ENCODE measurements around the gene NFE2. TPM values are rescaled to one million over a fixed set of nuclear protein-coding genes. Genes with fewer than 3 reads are reported as not detected.
"Not testable (repeated sequence)": the region's sequence is repeated elsewhere in the genome, so short reads cannot be mapped to it uniquely, and the experiment has no call there.

Gene NFE2
- total RNA-seq (2014; rRNA removed; shearing (Covaris generic)): 0.06 TPM in 1 of 2 replicates, not detected in the other
- polyA plus RNA-seq (2015; cell fraction: cytosol; rRNA removed): 0.12 TPM in 1 of 2 replicates, not detected in the other
- 0.15 TPM in 1 of 2 replicates, not detected in the other for polyA plus RNA-seq (2015; cell fraction: nucleus; rRNA removed)

DNA sequence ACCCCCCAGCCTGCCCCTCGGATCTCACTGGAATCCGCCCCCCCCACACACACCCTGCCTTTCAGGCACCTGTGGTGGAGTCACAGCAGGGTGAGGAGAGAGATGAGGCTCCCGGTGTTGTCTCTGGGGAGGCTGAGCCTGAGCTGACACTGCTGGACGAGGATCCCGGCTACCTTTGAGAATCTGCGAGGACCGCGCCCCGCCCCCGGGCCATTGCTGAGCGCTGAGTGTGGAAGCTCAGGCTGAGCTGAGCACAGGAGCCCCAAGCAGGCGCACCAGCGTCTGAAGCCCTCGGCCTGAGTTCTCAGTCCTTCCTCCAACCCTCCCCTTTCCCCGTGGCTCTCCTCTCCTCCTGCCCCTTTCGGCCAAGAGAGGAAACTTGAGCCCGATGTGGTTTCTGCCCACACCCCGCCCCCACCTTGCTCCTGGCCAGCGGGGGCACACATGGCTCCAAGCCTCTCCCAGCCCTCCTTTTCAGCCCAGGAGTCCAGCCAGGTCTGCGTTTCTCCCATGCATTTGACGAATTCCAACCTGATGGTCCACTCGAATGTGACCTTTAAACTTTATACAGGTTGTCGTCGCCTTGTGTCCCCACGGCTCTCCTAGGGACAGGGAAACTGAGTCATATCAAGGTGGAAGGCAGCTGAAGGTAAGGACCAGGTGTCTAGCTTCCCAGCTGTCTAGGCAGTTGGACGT lies at the start of gene NFE2:
NFE2 (minus strand) TSS at position 284 of the 696 bp plus-strand sequence. CDS start 5,767 bp downstream, outside the sequence.
- peak; percentile 70 for DNase-seq (ENCODE audit: low read depth)

DNA sequence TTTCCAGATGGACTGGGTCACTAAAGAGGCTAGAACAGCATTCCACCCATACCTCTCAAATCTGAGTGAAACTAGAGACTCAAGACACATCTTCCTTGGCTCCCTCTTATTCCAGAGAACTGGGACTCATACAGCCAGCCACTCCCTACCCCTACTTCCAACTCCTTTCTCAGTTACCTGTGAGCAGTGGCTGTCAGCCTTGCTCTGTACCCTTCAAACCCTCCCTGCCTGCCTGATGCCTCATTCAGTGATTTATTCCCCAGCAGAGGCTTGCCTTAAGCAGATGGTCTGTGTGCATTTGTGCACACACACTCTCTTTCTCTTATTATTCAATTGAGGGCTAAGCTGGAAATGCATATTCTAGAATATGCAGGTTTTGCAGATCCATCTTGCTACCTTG lies 48.9 kb upstream of the NFE2 start:
- no peak for DNase-seq (ENCODE audit: low read depth)

DNA sequence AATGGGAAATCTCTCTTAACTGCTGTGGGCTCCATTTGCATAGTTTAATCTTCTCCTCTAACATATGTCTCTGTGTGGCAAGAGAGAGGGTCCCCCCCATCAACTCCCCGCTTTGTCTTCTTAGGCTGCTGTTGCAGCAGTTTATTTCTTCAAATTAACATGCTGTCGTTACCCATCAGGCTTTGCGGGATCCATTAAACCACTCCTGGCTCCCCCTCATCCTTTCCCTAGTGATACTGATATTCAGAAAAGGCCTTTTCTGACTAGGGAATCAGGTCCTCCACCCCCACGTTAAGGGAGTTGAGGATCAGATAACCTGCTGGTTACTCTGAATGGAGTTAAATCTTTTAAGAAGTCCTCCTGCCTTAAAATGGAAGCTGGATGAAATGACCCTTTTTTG lies 48.2 kb upstream of the NFE2 start:
- no peak for DNase-seq (ENCODE audit: low read depth)

DNA sequence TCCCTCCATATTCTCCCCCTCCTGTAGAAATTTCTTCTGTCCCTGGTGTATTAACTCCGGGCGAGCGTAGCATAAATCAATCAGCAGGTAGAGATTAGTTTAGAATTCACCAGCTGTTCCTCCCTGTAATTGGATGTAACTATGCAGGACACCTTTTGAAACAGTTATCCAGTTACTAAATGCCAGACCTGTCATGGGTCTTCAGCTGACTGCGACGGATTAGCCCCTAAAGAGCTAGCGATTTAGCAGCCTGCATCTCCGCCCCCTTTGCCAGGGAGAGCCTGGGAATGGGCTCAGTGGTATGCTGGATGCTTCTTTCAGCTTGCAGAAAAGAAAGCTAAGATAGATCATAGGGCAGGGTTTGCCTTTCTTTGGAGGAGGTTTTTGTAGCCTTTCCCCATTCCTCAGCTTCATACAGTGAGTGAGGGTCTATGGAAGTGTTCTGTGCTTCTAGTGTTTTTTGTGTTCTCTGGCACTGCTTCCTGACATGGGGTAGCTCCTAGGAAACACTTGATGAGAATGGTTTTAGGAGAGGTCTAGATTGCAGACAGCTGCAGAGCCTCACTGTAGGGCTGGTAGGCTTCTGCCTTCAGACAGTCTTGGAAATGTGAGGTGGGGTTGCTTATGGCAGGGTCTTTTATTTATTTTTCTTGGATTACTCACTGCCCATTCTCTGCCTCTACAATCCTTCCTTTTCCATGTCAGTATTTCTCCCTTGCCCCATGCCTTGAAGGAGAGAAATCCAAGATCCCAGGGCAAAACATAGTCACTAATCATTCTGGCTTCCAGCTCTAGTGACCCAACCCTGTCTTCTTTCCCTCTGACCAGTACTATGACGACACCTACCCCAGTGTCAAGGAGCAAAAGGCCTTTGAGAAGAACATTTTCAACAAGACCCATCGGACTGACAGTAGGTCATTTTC lies 40.8 kb upstream of the NFE2 start:
- DNase-seq (ENCODE audit: low read depth): no peak

DNA sequence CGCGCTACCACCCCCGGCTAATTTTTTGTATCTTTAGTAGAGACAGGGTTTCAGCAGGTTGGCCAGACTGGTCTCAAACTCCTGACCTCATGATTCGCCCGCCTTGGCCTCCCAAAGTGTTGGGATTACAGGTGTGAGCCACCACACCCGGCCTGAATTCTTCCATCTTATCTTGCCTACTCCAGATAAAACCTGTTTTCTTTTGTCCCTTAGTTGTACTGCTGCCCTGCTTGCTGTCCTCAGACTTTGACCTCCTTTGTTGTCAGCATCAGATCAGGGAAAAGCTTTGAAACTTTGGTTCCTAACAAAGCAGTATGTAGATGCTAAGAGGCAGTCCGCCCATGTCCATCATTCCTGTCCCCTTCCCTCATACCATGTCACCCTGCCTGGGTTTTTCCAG lies 40.0 kb upstream of the NFE2 start:
- DNase-seq (ENCODE audit: low read depth): no peak

DNA sequence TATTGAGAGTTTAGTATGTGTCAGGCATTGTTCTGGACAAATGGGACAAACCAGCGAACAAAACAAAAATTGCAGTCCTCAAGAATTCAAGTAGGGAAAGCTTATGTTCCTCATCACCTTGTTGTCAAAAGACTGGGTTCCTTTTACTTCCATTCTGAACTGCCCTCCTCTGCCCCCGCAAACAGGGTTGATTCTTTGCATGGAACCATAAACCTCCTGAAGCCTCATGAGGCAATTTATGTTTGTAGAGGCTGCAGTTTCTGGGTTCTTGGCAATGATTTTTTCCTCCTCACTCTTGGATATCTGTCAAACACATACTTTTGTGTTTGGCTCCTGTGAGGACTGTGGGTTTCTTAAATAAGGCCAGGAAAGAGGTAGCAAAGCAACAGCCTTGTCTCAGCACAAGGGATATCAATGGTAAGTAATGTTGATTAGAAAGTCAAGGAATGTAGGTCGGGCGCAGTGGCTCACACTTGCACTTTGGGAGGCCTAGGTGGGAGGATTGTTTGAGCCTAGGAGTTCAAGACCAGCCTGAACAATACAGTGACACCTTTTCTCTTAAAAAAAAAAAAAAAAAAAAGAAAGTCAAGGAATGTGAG lies 38.0 kb upstream of the NFE2 start:
- DNase-seq (ENCODE audit: low read depth): no peak

DNA sequence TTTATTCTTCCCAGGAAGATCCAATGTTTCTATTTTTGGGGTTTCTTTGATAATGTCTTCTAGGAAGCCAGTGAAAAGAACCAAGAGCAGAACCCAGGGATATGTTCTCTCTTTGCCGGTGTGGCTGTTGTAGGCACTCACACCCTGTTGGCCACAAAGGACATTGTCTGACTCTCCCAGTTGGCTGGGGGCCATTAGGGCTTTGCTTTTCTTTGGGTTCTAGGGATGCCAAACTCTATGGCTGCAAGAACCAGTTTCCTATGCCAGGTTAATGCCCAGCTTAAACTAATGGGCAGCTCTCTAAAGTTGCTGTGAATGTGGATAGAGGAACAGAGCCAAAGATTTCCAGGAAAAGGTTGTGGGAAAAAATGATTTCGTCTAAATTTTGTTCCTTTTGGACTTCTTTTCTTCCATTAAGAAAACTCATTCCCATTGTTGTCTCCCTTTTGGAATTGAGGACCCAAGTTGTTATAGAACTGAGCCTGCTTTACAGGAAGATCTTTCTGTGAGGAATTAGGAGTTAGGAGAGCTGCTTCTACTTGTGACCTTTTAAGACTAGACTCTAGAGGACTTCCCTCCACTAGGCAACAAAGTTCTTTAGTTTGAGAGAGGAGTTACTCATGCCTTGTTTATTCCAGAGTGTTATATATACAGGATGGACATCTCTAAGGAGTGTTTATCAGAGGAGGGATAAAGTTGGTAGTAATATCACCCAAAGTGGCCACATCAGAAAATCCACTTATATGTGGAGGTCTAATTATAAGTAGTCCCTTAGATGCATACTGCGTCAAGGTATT lies 37.2 kb upstream of the NFE2 start:
- no peak for DNase-seq (ENCODE audit: low read depth)

DNA sequence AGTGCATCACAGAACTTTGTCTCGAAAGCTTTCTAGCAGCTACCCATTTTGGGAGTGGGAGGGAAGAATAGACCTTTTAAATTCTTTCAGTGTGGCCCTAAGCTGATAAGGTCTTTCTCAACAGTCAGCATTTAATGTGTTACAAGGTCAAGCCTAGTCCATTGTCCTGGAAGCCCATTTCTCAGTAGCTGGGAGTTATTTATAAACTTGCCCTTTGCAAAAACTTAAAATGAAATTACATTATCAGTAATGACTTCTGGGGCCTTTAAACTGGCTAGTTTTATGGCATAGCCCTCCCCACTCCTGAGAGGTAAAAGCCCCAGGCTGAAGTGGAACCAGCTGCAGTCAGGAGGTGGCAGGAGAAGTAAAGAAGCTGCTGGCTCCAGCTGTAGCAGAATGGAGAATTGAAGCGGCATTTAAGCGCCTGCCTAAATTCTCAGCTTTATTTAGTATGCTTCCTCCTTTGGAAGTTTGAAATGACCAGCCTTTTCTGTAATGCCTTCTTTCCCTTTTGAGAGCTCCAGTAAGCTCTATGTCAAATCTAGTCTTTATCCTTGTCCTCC lies 36.5 kb upstream of the NFE2 start:
- DNase-seq (ENCODE audit: low read depth): no peak

DNA sequence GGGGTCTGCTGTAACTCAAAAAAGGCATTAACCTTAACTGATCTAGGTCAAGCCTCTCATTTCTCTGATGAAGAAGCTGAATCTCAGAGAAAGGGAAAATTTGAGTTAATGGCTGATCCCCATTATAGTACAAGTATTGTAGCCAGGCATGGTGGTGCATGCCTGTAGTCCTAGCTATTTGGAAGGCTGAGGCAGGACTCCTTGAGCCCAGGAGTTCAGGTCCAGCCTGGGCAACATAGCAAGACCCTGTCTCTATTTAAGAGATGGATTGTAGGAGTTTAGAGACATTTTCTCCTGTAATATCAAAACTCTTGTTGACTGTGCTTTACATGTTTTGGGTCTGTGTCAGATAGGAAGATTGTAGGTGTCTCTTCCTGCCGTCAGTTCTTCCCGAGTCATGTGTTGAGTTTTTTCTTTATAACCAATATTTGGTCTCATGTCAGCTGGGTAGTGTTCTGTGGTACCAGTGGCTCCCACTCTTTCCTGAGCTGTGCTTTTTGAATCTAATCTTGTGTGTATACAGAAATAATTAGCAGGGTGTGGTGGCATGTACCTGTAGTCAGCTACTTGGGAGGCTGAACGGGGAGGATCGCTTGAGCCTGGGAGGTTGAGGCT lies 32.7 kb upstream of the NFE2 start:
- DNase-seq (ENCODE audit: low read depth): no peak

DNA sequence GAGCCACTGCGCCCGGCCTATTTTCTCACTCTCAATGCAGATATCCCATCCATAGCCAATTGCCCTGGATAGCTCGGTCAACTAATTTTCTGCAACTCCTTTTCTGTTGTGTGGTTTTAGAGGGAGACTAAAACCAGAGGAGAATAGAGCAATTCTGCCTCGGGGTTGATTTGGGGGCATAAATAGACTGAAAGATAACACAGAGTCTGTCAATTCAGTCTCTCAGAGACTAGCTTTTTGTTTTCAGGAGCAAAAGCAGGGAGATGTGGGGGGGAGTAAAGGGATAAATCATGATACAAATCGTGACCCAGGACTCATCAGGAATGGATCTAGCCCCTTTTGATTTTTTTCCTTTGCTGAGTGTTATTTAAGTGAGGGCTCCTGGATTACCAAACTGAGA lies 30.6 kb upstream of the NFE2 start:
- DNase-seq (ENCODE audit: low read depth): no peak

DNA sequence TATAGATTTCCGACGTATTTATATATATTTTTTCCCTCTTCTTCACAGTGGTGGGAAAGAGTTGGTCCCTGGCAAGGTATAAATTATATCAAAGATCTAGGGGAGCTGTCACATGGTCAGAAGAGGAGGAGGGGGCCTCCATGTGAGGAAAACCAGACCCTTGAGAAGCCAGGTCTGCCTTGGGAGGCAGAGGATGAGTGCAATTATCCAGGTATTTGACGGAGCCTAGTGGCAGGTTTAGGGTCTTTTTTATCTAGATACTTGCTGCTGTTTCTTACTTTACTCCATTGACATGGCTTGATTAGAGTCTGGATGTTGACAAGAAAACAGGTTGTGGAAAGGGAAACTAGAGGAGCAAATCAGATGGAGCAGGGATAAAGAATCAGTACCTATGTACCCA lies 29.6 kb upstream of the NFE2 start:
- no peak for DNase-seq (ENCODE audit: low read depth)

DNA sequence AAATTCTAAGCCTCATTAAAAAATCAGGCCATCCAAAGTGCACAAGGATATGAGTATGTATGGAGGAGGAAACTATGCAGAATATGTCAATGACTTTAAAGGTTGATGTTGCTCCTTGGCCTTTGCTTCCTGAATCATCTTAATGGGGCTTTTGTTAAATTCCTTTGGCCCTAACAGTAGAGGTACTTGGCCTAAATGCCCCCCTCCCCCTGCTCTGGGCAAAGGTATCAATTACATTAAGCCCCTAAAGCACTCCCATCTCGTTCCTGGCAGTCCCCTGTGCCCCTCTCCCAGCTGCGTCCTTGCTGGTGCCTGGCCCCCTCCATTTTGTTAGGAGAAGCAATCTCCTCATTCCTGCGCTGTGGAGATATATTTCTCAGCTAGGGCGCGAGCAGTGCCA lies 28.9 kb upstream of the NFE2 start:
- DNase-seq (ENCODE audit: low read depth): peak; percentile 24

DNA sequence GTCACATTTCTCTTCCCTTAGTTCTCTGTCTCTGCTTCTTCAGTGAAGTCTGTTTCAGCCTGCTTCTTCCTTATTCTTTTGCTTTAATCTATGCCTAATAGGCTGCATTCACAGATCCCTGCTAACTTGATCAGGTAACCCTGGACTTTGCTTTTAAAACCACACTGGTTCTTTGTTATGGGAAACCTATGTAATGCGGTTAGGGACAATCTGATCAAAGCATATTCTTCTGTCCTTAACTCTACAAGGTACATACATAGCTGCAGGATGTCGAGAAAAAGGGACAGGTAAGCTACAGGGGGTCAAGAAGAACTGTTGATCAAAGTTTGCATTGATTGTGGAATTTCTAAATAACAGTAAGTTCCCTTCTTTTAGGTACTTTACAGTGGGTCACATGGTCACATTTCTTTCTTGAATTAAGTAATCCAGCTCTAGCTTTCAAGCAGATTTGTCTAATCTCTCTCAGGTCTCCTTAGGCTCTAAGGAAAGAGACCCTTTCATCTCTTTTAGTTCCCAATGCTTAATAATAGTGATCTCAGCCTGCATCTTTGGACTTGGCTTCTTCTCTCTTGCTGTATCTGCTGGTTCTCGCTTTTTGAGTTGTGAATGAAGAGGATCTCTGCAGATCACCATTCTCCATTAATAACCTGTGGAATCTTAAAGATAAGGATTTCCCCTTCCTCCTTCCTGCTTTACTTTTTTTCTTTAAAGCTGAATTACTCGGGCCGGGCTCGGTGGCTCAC lies 28.0 kb upstream of the NFE2 start:
- no peak for DNase-seq (ENCODE audit: low read depth)

DNA sequence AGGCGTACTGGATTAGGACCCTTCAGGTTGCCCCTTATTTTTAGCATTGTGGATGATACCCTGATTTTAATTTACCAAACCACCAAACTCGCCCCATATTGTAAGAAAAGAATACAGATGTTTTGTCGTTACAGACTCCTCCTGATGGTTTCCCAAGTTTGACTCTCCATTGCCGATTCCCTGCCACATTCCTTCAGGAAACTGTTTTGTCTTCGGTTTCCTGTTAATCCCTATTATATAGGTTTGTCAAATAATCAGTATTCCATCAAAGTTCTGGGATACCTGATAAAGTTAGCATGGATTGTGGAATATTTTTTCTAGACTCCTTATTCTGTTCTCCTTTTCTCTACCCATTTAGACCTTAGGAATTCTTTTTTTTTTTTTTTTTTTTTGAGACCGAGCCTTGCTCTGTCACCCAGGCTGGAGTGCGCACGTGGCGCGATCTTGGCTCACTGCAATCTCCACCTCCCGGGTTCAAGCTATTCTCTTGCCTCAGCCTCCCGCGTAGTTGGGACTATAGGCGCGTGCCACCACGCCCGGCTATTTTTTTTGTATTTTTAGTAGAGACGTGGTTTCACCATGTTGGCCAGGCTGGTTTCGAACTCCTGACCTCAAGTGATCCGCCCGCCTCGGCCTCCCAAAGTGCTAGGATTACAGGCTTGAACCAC lies 24.8 kb upstream of the NFE2 start:
- DNase-seq (ENCODE audit: low read depth): not testable (repeated sequence)

DNA sequence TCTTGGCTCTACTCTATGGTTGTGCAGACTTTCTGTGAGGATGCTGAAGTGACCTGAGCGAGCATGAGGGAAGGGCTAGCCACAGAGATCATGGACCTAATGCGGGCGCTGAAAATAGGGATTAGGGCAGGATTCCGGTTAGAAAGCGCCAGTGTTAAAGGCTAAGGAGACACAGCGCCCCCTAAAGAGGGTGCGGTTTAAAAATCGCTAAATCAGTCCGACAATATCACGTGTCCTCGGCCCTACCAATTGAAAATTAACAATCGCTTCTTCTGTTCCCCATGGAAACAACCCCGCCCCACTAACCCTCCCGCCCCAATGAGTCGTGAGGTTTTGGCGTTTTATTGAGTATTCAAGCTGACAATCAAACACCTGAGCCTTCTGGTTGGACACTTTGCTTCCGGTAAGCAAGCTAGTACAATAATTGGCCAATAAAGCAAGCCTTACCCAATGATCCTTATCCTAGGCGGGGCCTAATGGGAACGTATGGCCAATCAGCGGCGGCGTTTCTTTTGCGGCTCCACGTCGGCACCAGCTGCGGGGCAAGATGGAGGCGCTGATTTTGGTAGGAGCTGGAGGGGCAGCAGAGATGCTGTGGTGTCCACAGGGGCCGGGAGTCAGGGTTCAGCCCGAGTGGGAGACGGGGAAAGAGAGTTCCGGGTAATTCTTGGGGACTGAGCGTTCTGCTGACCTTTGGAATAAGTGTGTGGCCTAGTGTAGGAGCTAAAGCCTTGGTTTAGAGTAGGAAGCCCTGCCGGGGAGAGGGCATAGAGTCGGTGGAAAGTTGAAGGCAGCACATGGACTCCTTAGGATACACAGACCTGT lies 24.0 kb upstream of the NFE2 start, which contains the start of gene COPZ1:
COPZ1 (plus strand) TSS at position 515 of the 825 bp plus-strand sequence; CDS start at position 548, 33 bp downstream.
- peak; percentile 99 for DNase-seq (ENCODE audit: low read depth)

DNA sequence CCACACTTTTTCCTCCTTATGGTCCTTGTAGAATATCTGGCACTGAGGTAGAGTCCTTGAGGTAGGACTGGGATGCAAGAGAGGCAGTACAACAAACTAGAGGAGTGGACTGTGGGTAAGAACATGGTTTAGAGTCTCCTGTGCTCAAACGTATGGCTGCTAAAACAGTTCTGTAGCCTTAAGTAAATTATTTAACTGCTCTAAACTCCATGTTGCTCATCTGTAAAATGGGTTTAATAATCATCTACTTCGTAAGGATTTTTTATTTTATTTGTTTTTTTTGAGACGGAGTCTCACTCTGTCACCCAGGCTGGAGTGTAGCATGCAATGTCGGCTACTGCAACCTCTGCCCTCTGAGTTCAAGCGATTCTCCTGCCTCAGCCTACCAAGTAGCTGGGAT lies 20.5 kb upstream of the NFE2 start:
- DNase-seq (ENCODE audit: low read depth): no peak

DNA sequence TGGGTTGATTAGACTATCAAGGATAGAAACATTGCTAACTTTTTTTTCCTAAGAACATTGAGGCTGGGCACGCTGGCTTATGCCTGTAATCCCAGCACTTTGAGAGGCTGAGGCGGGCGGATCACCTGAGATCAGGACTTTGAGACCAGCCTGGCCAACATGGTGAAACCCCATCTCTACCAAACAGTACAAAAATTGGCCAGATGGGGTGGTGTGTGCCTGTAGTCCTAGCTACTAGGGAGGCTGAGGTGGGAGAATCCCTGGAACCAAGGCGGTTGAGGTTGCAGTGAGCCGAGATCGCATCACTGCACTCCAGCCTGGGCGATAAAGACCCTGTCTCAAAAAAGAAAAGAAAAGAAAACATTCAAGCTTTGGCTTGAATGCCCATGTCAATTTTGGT lies 11.5 kb upstream of the NFE2 start:
- DNase-seq (ENCODE audit: low read depth): not testable (repeated sequence)

DNA sequence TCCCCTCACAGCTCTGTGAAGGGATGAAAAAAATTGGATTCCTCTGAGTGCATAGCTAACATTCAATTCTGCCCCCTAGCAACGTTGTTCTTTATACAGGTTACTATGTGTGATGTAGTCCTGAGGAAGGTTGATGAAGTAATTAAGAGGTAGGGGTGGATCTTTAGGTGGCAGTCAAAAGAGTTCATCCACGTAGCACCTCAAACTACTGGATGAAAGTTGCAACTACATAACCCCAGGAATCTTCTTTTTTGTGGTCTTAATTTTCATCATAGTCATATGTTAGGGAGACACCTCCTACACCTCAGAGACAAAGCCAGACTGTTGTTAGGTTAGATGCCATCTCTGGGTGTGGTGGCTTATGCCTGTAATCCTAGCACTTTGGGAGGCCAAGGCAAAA lies 10.2 kb upstream of the NFE2 start:
- no peak for DNase-seq (ENCODE audit: low read depth)
